ENCODE measurements around the gene NPTXR. TPM values are rescaled to one million over a fixed set of nuclear protein-coding genes. Genes with fewer than 3 reads are reported as not detected.

The NPTXR gene
- total and polyA plus RNA-seq, 2 of the 4 experiments (the other 2 are of a cell fraction): 0.36 to 2.2 TPM

DNA sequence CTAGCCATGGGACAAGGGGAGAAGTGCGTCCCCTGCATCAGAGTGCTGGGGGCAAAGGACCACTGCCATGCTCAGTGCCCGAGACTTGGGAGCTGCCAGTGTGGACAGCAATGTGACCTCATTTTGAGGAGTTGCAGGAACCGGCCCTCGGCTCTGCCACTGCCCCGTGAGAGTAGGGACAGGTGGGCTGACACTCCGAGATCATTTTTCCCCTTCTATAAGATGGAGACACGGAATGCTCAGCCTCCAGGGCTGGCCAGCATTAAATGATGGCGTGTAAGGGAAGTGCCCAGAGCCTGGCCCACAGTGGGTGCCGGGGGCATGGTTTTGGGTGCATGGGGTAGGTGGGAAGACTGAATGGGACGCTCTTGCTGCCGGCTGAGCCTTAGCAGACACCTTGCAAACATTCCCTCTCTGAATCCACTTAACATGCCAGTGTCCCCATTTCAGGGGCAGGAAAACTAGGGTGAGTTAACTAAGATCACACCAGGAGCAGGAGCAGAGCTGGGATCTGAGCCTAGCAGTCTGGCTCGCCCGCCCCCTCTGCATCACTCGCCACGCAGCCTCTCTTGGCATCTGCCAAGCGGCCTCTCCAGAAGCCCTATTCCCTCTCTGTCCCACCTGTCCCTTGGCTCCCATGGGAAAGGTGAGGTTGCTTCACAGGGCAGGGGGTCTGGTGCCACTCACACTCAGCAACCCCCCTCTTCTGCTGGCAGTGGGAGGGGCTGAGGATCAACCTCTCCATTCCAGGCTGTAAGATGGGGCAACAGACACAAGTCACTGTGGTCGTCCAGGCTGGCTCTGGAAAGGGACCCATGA is 13.6 kb downstream of the NPTXR start:
- no peak overlapping the region for H3K18ac ChIP-seq (ENCODE audit: low read depth, low read length)
- DNase-seq (no peak), ATAC-seq (ENCODE audit: low read depth) (no peak)
- BruUV-seq (replicated peaks): no TSS peak
- POLR2A ChIA-PET (ENCODE audit: unreplicated experiment): no interaction called here
- no peak overlapping the region for H4K5ac ChIP-seq (ENCODE audit: low read depth, low read length)
- H3K14ac ChIP-seq (replicated peaks; ENCODE audit: low read depth, low read length): no peak overlapping the region
- H2AK9ac ChIP-seq (replicated peaks; ENCODE audit: low read depth, low read length, poor library complexity): no peak overlapping the region
- H3K27me3 ChIP-seq (ENCODE audit: control insufficient read depth, insufficient read depth, low read length): no peaks in the 10 kb centered on the region
- intact Hi-C loops (cut with micrococcal nuclease): no loop called here
- H3K9me3 ChIP-seq (ENCODE audit: control insufficient read depth, insufficient read depth, low read length): no peaks in the 10 kb centered on the region
- TF ChIP-seq RFX5 (IDR thresholded peaks at IDR 0.05; ENCODE audit: low read depth, low read length) (no peak), CTCF (conservative IDR thresholded peaks at IDR 0.05; ENCODE audit: low read depth, low read length) (no peak), MXI1 (IDR thresholded peaks at IDR 0.05; ENCODE audit: borderline replicate concordance, low read depth, low read length) (no peak), POLR2A (IDR thresholded peaks at IDR 0.05; ENCODE audit: low read depth, low read length) (no peak), USF2 (IDR thresholded peaks at IDR 0.05; ENCODE audit: low read depth, low read length) (no peak), NFE2L2 (IDR thresholded peaks at IDR 0.05; ENCODE audit: low read depth, low read length) (no peak), CHD1 (IDR thresholded peaks at IDR 0.05; ENCODE audit: low read depth, low read length) (no peak), RCOR1 (IDR thresholded peaks at IDR 0.05; ENCODE audit: insufficient replicate concordance, low read length) (no peak), BHLHE40 (IDR thresholded peaks at IDR 0.05; ENCODE audit: low read depth, low read length) (no peak), FOS (IDR thresholded peaks at IDR 0.05; ENCODE audit: low read depth, low read length) (no peak)
- H4K91ac ChIP-seq (ENCODE audit: insufficient read depth, low read depth, low read length): no peak overlapping the region
- in situ Hi-C loops (cut with MboI; ENCODE audit: low sequenced_read_pairs): no loop called here
- no peak overlapping the region for H3K27ac ChIP-seq (ENCODE audit: insufficient read depth, low read length)
- no peak overlapping the region for H3K4me3 ChIP-seq (ENCODE audit: insufficient read depth, low read depth, low read length)
- H4K8ac ChIP-seq (ENCODE audit: low read depth in 2 of 2, low read length in 2 of 2): no peak overlapping the region
- H2AFZ ChIP-seq (replicated peaks; ENCODE audit: low read length, poor library complexity): peak overlapping the region; percentile 51
- H3K9ac ChIP-seq (ENCODE audit: low read depth, low read length): no peak overlapping the region
- no peak overlapping the region for H2AK5ac ChIP-seq (ENCODE audit: low read depth, low read length)
- H3K23ac ChIP-seq (ENCODE audit: low read depth, low read length): no peak overlapping the region
- no peaks in the 10 kb centered on the region for H4K20me1 ChIP-seq (ENCODE audit: insufficient read depth, low read length)
- CTCF ChIA-PET: no interaction called here
- no peaks in the 10 kb centered on the region for H3K36me3 ChIP-seq (ENCODE audit: control insufficient read depth, insufficient read depth, low read length)
- no peak overlapping the region for H3K4me2 ChIP-seq (ENCODE audit: low read depth, low read length)
- no peaks in the 10 kb centered on the region for H3K4me1 ChIP-seq (ENCODE audit: control insufficient read depth, insufficient read depth, low read length)
- no peak overlapping the region for H2BK20ac ChIP-seq (ENCODE audit: low read depth, low read length)
- dilution Hi-C loops (cut with HindIII; ENCODE audit: low sequenced_read_pairs, unreplicated experiment): no loop called here
- no peak overlapping the region for H3K4ac ChIP-seq (ENCODE audit: low read depth, low read length)
- no peak overlapping the region for H2BK120ac ChIP-seq (ENCODE audit: low read depth, low read length)
- no peak overlapping the region for H2BK15ac ChIP-seq (ENCODE audit: low read depth, low read length)
- WGBS, 2 experiments (ENCODE audit: extremely low coverage in 2 of 2, insufficient read length in 1 of 2): 85% methylated on average over 3 of the region's 17 CpGs; no CpG with 5 or more reads in 1 of the 2 experiments
- H2BK5ac ChIP-seq (ENCODE audit: low read depth, low read length, poor library complexity, severe bottlenecking): no peak overlapping the region
- no peaks in the 10 kb centered on the region for H3K9me1 ChIP-seq (ENCODE audit: insufficient read depth, low read length)
- no peak overlapping the region for H3K56ac ChIP-seq (ENCODE audit: extremely low read depth, insufficient read depth, low read length)
- H3K79me1 ChIP-seq (ENCODE audit: low read depth in 1 of 2, low read length in 2 of 2): no peaks in the 10 kb centered on the region

All from IMR-90 (cell line).